ENCODE measurements around the gene PDCD1LG2.

GRCh38 chr9:5482194-5482593 lies 28.1 kb upstream of the PDCD1LG2 start:
- TF ChIP-seq POLR2A (IDR thresholded peaks at IDR 0.05) (no peak), CTCF (IDR thresholded peaks at IDR 0.05) (no peak)
